GM12891 (cell line): ENCODE results near the gene IGDCC3.

Experiments used
- POLR2A ChIP-seq: IDR thresholded peaks from 2 replicates; pipeline ENCODE4 v1.6.1; 2011; ENCODE audit warnings: low read depth, low read length, control low read depth
- POLR2AphosphoS5 ChIP-seq: IDR thresholded peaks from 2 replicates; pipeline ENCODE4 v1.6.1; 2011; ENCODE audit warnings: low read depth, low read length, control low read depth

DNA sequence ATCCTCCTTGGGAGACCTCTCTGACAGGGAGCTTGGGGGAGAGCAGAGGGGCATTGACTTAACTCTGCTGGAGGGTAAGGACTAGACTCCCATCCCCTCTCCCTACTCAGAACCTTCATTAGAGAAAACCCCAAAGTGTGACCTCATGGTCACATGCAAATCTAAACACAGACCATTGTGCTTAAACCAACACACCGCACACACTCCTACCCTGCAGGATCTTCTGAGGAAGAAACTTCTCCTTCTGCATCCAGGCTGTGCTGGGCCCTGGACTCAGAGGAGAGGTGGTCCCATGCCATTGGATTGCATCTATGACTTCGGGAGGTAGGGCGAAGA, 90.3 kb downstream of the IGDCC3 start:
- TF ChIP-seq POLR2A (no peak), POLR2AphosphoS5 (no peak)
